ENCODE results near the gene SERPINE1. TPM values are rescaled to one million over a fixed set of nuclear protein-coding genes. Genes with fewer than 3 reads are reported as not detected.

Gene SERPINE1
- total and polyA plus RNA-seq, 2 of the 13 experiments (the other 11 are each of a cell fraction or from before 2014, with no cell fraction given), result 21.2 to 1,576 TPM

- TF ChIP-seq ZHX2 (IDR thresholded peaks at IDR 0.05; ENCODE audit: low read depth) (no peak), ZHX2 (CRISPR knock-in tag; IDR thresholded peaks at IDR 0.05; ENCODE audit: borderline replicate concordance) (no peak), POLR2G (IDR thresholded peaks at IDR 0.05; ENCODE audit: low read depth, low read length) (no peak), MAZ (IDR thresholded peaks at IDR 0.05; ENCODE audit: borderline replicate concordance, low read depth, low read length) (no peak), MAZ (CRISPR knock-in tag; IDR thresholded peaks at IDR 0.05; ENCODE audit: low read depth) (no peak), REST (IDR thresholded peaks at IDR 0.05; ENCODE audit: borderline replicate concordance in 1 of 2, low read depth in 1 of 2, low read length in 2 of 2) (peak; percentile 91 to 94), ZNF672 (CRISPR knock-in tag; IDR thresholded peaks at IDR 0.05) (no peak), ZBTB38 (CRISPR knock-in tag; IDR thresholded peaks at IDR 0.05) (no peak), THAP11 (CRISPR knock-in tag; IDR thresholded peaks at IDR 0.05) (0 out of 2 replicates have a peak, but pooled peaks have one; percentile 28), NR0B2 (CRISPR knock-in tag; IDR thresholded peaks at IDR 0.05) (peak; percentile 38; the same call in 1 of the 2 replicates), DZIP1 (CRISPR knock-in tag; IDR thresholded peaks at IDR 0.05) (no peak), TCF7L2 (IDR thresholded peaks at IDR 0.05; ENCODE audit: low read depth, low read length) (no peak), MIER2 (CRISPR knock-in tag; IDR thresholded peaks at IDR 0.05) (peak; percentile 94), ZNF614 (CRISPR knock-in tag; IDR thresholded peaks at IDR 0.05; ENCODE audit: borderline replicate concordance) (no peak), ATF1 (CRISPR knock-in tag; IDR thresholded peaks at IDR 0.05) (no peak), SALL1 (CRISPR knock-in tag; IDR thresholded peaks at IDR 0.05) (peak; percentile 33; the same call in 1 of the 2 replicates)
Observed at GRCh38 chr7:101164071-101164840, 37.4 kb downstream of the SERPINE1 start (continued).

Measured in HepG2 (cell line).